ENCODE results near the gene KRTAP1-3.

- no peak for TF ChIP-seq CTCF (IDR thresholded peaks at IDR 0.05)
- no peak for TF ChIP-seq EZH2 (IDR thresholded peaks at IDR 0.05; ENCODE audit: borderline replicate concordance, insufficient read depth, low read depth, low read length, poor library complexity, severe bottlenecking)
Observed at GRCh38 chr17:41061964-41062363, 27.3 kb upstream of the KRTAP1-3 start.
